GM12874 (cell line): ENCODE results near the gene IL1R1.

Source experiments
- TF ChIP-seq, protein P1 (sequence below): IDR thresholded peaks from 2 replicates; pipeline ENCODE4 v1.5.1; 2011; ENCODE audit warnings: low read depth, mild to moderate bottlenecking, control low read depth, low read length, moderate library complexity; ENCODE audit not compliant: insufficient read depth

The IL1R1 gene

DNA sequence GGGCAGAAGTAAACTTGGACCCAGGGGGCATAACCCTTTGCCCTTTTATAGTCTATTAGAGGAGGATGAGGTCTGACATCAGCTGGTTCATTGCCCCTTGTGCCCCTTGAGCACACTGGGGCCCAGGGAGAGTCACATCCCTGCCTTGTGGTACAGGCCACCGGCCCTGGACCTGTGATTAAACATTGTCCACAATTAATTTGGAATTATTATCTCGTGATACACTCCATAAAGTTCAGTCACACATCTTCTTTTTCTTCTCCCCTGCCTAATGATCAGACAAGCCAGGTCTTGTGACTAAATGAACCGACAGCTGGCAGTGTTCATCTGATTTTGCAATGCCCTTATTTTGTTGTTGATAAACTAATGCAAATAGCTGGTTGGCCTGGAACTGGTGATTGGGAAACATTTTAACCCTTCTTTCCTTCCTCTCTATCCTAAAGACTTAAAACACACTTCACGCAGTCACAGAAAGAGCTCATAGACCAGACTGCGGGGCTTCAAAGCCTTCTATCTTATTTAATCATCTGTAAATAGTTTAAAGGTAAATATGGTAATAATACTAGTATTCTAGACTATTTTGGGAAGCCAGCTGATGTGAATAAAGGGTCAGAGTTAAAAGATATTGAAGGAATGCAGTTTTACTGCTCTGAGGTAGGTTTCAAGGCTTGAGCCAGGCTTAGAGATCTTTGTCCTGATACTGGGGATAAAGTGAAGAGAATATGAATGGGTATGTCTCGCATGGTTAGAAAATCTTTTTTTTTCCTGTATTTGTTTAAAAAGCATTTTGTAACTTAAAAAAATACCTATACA, 13.4 kb downstream of the IL1R1 start:
- TF ChIP-seq, protein P1, sequence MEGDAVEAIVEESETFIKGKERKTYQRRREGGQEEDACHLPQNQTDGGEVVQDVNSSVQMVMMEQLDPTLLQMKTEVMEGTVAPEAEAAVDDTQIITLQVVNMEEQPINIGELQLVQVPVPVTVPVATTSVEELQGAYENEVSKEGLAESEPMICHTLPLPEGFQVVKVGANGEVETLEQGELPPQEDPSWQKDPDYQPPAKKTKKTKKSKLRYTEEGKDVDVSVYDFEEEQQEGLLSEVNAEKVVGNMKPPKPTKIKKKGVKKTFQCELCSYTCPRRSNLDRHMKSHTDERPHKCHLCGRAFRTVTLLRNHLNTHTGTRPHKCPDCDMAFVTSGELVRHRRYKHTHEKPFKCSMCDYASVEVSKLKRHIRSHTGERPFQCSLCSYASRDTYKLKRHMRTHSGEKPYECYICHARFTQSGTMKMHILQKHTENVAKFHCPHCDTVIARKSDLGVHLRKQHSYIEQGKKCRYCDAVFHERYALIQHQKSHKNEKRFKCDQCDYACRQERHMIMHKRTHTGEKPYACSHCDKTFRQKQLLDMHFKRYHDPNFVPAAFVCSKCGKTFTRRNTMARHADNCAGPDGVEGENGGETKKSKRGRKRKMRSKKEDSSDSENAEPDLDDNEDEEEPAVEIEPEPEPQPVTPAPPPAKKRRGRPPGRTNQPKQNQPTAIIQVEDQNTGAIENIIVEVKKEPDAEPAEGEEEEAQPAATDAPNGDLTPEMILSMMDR, result no peak

- TF ChIP-seq, protein P1, result no peak
These were observed 15.6 kb downstream of the IL1R1 start for GRCh38 chr2:102158011-102158755.

DNA sequence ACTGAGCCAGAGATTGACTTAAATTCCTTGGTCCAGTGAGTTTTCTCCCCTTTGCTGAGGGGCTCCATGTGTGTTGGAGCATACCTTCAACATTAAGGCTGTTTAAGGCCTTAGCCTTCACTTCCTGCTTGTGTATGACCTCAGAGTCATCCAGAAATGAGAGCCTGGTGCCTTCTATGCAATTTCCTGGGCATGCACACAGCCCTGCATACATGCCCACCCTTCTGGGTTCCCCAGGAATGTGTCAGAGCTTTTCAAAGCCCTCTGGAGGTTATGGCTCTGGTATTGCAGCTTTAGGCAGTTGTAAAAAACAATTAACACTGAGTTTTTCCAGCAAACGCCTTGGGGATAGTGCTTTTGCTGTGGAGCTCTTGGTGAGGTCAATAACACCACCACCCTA, 16.7 kb downstream of the IL1R1 start:
- TF ChIP-seq, protein P1, result no peak

- TF ChIP-seq, protein P1, result no peak
These were observed 23.8 kb downstream of the IL1R1 start for GRCh38 chr2:102166189-102166845.

DNA sequence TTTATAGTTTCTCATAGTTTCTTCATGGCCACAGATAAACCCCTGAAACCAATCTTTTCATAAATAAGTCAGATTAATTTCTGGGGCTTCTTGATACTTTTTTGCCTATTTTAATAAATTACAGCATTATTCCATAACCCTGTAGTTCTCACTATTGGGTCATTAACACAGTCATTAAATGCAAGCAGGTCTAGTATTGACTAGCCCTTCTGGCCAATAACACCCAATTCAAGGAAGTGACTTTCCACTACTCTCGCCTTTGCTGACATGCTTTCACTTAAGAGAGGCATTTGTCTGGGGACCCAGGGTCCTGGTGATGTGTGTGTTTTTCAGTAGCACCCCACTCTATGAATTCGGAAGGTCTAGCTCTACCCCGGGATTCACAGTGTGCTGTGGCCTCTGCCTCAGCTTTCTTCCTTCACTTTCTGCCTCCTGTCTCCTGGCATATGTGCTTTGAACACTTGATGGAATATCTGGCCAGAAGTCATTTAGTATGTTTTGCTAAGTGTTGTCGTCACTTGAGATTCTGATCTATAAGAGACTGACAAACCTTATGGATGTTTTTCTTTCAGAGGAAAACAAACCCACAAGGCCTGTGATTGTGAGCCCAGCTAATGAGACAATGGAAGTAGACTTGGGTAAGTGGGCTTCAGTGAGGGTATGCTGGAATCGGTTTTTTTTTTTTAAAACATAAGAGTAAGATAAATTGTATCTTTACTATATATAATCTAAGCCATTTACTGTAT, 25.7 kb downstream of the IL1R1 start:
- TF ChIP-seq, protein P1, result no peak

DNA sequence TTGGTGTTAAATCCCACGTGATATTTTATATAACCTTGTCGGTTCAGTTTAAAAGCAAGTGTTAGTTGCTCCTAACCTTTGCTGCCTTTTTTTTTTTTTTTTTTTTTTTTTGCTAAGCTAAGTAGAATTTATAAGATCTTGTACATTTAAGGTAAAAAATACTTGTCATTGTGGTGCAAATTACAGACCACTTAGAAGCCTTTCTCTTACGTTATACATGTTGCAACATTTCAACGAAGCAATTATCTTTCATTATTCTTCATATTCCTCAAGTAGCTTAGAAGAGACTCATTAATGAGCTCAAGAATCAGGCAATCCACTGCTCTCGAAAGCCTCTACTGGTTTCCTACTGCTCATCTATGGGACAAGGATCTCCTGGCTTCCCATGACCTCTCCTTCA, 29.4 kb downstream of the IL1R1 start:
- TF ChIP-seq, protein P1, result no peak
